GM19238 (cell line): ENCODE measurements around the gene COBL.

ENCODE experiments used
- DNase-seq: peaks from one replicate; pipeline ENCODE4 v3.0.0; 2011; ENCODE audit warnings: low spot score; ENCODE audit not compliant: insufficient read length

Gene COBL

DNA sequence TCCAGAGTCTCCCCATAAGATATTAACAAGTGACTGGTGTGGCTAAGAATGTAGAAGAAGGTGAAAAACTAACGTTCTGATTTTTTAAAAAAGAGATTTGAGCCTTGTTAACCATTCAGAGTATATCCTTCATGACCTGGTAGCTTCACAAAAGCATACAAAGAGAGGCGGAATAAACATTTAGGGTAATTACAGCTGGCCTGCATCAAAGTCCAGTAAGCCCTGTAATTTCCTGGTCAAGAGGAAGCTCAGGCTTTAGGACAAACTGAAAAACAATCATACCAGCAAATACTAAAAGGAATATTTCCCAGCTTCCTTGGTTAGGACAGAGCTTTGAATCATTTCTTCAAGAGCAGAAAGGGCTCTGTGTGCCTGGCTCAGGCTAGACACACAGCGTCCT is 165.2 kb downstream of the COBL start:
- DNase-seq = no peak

DNA sequence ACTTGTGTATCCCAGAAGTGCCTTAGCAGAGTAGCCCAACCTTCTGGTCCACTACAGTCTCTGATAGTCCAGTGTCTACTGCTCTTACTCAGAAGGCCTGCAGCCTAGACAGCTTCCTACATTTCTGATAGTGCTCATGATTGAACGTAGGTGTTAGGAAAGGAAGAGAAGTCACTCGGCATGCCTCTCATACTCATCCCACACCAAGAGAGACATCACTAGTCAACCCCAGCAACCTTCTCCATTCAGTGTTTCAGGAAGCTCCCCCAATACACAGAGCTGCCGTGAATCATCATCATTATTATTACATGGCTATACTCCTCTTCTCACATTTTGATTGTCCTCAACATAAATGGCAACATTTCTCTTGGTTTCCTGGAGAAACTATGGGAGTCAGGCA is 166.4 kb downstream of the COBL start:
- no peak for DNase-seq

DNA sequence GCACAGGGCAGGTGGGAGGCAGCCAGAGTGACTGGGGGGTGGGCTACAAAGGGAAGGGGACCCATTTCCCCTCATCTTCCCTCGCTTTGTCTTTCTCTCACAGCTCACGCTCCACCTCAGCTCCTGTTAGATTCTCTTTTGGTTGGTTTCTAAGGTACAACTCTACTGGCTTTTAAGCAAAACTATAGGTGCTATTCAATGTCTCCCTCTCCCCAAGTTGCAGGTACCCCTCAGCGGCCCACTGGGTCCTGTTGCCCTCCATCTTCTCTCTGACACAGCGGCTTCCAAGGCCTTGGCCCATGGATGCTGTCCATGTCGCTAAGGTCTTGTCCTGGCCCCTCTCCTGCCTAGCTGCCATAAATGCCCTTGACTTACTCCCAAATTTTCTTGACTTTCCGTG is 168.4 kb downstream of the COBL start:
- no peak for DNase-seq

GRCh38 chr7:51146816-51147586 is 169.6 kb downstream of the COBL start:
- DNase-seq = no peak

GRCh38 chr7:51144178-51144577 is 172.4 kb downstream of the COBL start:
- no peak for DNase-seq

- DNase-seq = no peak
These were observed 173.7 kb downstream of the COBL start for GRCh38 chr7:51142741-51143385.

- DNase-seq = no peak
These were observed 175.1 kb downstream of the COBL start for GRCh38 chr7:51141451-51142003.

GRCh38 chr7:51140199-51141164 is 176.1 kb downstream of the COBL start:
- no peak for DNase-seq

DNA sequence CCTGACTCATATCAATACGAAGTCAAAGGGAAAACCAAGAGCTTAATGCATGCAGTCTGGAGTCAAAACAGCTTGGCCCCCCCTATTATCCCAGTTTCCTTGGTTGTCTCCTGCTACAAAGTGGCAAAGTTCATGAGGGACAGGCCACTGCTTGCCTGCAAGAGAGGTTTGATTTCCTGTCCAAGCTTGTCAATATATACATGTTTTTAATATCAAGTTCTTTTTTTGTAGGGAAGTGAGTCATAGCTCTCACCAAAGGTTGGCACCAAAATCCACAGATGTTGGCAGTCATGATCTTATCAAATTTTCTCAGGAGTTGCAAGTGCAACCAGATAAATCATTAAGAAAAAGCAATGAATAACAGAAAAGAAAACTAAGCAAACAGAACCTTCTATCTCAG is 176.8 kb downstream of the COBL start:
- no peak for DNase-seq

DNA sequence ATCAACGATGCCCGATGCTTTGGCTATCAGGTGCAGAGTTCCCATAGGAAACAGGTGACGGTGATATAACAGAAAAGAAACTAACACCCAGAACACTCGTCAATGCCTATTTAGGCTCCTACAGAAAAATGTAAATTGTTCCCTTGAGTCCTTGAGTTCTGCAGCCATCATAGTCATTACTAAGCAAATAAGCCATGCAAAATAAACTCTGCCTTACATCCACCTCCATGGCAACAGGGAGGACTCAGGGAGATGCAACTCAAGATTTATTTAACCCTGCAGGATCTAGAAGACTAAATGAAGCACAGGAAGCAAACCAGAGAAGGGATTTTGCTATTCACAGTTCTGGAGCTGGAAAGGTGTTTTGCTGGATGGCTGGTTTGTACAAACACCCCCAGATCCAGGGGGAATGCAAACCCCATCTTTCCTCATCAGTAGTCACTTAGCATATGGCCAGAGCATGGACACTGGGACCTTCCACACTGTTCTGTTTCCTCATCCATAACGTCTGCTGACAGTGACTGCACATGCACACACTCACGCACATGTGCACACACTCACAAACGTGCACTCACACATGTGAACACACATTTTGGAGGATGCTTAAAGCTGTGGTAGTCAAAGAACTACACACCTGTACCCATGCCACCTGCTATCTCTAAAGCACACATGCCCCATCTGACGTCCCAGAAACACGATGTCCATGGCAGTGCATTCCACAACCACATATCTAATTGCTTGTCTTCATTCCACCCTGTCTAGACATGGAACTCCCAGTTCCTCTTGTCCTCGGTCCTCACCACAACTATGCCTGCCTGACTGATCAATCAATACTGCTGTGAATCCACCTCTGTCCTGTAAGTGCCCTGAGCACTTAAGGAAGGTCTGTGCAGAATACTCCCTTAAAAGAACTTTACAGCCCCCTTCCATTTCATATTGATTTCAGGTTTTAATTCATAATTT is 178.2 kb downstream of the COBL start:
- no peak for DNase-seq

GRCh38 chr7:51135576-51135975 is 181.0 kb downstream of the COBL start:
- DNase-seq = no peak

DNA sequence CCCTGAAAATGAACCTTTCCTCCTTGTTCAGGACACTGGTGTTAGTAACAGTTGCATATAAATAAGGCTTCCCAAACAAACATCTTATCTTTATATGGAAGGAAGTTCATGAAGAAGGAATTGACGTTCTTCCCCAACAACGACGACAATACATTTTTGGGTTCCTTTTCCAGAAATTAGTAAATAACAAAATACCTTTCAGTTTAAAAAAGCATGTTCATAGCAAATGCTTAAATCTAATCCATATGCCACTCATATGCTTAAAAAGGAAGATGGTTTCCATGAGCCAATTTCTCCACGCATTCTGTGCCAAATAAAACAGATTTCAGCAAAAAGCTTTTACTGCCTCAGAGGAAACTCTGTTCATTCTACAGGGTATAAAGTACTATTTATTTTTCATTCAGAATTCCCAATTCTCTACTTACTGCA is 182.6 kb downstream of the COBL start:
- DNase-seq = no peak

DNA sequence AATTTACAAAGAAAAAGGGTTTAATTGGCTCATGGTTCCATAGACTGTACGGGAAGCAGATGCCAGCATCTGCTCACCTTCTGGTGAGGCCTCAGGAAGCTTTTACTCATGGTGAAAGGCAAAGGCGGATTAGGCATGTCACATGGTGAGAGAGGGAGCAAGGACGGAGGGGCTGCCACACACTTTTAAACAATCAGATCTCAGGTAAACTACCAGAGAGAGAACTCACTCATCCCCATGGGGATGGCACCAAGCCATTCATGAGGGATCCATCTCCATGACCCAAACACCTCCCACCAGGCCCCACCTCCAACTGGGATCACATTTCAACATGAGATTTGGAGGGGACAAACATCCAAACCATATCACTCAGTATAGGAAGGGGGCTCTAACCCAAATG is 183.9 kb downstream of the COBL start:
- no peak for DNase-seq

GRCh38 chr7:51129527-51130472 is 186.8 kb downstream of the COBL start:
- no peak for DNase-seq

GRCh38 chr7:51128545-51129435 is 187.8 kb downstream of the COBL start:
- DNase-seq = no peak

DNA sequence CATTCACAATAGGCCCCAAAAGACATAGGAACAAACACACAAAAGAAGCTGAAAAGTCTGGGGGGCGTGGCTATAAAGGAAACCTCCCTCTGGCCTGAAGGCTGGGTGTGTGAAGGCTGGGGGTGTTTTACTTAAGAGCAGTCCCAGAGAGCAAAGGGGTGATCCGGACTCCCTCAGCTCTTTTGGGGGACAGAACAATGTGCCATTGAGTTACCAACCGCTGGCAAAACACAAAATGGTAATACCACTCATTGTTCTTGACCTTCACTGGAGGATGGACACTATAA is 189.0 kb downstream of the COBL start:
- no peak for DNase-seq

DNA sequence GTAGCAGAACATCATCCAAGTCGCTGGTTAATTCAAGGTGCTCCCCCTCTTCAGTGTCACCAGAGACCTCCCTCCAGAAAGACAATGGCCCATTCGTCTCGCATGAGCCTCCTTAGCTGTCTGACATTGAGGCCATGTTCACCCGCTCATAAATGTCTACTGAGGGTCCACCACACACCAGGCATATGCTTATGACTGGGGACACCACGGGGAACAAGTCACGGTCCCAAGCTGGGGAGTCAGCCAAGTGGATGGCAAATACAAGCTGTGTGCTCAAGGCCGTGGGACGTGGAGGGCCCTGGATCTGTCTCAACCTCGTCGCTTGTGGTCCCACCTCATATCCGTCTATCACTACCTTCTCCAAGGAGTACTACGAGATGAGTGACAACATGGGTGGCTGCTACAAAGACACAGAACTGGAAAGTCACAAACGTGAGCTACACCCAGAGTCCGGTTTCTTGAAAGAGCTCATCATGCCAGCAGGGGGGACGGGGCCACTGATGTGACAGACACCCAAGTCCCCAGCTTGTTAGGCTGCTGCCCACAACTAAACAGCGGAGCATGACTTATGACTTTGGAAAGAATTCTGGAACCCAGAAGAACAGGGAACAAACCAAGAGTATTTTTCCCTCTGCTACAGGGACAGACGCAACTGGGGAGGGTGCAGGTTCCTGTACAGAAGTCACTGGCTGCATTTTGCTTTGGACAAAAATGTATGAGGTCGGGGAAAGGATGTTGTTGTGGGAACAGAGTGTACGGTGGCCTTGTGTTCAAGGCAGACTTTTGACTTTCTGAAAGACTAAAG is 189.6 kb downstream of the COBL start:
- DNase-seq = no peak

- DNase-seq = no peak
These were observed 190.3 kb downstream of the COBL start for GRCh38 chr7:51126324-51126723.
